SKM-1 treated with dmso at 0.1 percent for 144 hours (cell line): ENCODE measurements around the gene KDM5A.
"Not testable (repeated sequence)": the region's sequence is repeated elsewhere in the genome, so short reads cannot be mapped to it uniquely, and the experiment has no call there.

Source experiments
- DNase-seq: peaks from one replicate; lab custom pipeline; 2025; ENCODE audit not compliant: unreplicated experiment; lab: John Stamatoyannopoulos, UW

Gene KDM5A

GRCh38 chr12:242496-242895, 146.6 kb downstream of the KDM5A start:
- no peak for DNase-seq

GRCh38 chr12:241266-241665, 147.9 kb downstream of the KDM5A start:
- DNase-seq: no peak

DNA sequence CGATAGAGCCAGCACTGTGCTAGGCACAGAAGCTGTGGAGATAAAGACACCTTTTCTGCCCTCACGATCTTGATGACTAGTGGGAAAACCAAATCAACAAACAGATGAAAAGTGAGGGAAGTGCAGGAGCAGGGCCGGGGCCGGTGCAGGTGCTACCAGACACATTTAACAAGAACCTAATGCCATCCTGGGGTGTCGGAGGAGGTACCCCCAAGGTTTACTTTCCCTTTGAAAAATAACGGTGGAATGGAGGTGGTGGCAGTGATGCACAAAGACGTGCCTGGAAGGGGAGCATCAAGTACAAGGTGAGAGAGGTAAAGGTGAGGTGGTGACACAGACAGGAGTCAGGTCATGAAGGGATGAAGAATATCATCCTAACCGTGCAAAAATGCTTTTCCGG, 148.6 kb downstream of the KDM5A start:
- no peak for DNase-seq

DNA sequence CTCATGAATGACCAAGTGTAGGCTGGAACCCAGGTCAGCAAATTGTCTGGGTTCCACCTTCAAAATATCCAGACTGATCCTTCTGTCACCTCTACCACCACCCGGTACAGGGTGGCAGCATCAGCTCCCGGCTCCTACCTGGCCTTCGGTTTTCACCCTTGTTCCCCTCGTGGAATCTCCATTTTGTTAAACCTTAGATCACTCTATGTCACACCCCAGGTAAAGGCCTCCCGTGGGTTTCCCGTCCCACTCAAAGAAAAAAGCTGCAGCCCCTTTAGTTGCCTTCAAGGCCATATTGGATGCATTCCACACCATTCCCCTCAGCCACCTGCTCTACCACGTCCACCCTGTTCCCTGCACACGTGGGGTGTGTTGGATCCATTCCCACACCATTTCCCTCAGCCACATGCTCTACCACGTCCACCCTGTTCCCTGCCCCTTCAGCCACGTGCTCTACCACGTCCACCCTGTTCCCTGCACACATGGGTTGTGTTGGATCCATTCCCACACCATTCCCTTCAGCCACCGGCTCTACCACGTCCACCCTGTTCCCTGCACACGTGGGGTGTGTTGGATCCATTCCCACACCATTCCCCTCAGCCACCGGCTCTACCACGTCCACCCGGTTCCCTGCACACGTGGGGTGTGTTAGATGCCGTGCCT, 150.3 kb downstream of the KDM5A start:
- DNase-seq: no peak

DNA sequence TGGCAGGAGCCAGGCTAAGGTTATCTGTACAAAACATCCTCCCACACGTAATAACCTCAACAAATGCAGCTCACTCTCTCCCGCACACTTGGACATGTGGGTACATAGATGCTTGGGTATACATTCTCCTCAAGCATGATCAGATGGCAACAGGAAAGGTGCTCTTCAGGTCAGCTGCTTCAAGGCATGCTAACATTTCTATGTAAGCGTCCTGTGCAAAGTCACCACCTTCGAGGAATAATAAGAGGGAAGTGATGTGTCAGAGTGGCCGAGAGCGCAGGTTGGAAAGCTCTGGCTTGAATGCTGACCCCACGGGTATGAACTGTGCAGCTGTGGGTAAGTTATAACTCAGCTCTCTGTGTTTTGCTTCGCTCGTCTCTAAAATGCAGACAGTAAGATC, 151.0 kb downstream of the KDM5A start:
- DNase-seq: no peak

- no peak for DNase-seq
Measured at GRCh38 chr12:237026-237815, 151.9 kb downstream of the KDM5A start.

DNA sequence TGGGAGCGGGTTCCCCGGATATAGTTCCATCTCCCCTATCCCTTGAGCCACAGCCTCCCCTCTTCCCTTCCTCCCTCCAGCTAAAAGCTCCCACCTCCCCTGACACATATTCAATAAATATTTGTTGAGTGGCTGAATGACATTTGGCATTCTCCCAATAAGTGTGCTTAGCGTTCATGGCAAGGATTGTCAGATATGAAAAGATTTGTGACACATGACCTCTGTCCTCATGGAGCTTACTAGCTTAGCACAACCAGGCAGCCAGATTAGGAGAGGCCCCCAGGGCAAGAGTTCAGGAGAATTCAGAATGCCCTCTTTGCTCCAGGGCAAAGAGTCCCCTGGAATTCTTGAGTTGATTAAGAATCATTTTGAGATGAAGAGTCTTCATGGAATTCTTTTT, 152.7 kb downstream of the KDM5A start:
- no peak for DNase-seq

- not testable (repeated sequence) for DNase-seq
Measured at GRCh38 chr12:235967-236366, 153.2 kb downstream of the KDM5A start.

GRCh38 chr12:234891-235415, 154.2 kb downstream of the KDM5A start:
- DNase-seq: no peak

DNA sequence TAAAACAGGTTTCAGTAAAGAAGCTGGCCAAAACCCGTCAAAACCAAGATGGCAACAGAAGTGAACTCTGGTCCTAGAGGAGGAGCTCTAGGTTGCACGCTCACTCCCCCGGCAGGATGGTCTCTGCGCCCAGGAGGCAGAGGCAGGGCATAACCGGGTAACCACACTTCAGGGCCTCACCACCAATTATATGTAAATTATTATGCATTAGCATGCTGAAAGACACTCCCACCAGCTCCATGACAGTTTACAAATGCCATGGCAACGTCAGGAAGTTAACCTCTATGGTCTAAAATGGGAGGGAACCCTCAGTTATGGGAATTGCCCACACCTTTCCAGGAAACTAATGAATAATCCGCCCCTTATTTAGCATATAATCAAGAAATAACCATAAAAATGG, 155.1 kb downstream of the KDM5A start:
- DNase-seq: no peak

DNA sequence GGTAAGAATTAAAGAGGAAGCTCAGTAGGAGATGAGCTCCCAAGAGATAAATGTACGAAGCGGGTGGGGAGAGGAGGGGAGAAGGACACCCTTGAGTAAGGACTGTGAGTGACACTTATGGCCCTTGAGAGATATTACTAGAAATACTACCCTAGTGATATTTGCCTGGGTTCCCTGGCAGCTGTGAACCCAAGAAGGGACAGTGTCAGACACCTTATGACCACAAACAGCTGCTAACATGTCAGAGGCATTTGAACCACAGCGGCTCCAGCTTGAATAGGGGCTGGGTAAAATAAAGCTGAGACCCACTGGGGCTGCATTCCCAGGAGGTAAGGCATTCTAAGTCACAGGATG, 155.5 kb downstream of the KDM5A start:
- no peak for DNase-seq

GRCh38 chr12:232731-233614, 156.1 kb downstream of the KDM5A start:
- no peak for DNase-seq

DNA sequence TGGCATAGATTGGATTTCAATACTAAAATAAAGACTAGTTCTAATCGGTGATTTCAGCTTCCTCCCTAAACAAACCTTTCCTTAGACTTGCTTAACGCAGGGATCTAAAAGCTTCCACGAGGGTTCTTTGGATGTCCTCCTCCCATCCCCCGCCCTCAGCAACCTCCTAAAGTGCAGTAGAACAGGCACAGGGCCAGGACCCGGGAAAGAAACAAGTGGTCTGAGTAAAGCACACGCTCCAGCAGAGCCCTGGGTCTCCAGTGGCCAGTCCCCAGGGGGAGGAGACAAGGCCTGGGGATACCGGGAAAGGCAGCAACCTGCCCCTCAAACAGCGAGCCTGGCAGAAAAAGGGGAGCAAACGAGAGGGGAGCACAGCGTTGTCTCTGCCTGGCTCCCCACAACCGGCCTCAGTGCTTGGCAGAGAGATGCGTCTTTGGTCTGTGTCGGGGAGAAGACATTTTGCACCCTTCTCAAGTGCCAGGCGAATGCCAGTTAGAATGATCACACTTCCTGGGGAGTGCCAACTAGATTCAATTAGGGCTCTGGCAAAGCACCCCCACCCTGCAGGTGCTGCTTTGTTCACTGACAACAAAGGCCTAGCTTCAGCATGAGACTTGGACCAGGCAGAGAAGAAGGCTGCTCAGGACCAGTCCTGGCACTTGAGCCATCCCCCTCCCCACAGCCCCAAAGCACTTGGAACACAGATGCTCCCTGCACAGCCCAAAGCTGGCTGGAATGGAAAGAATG, 158.0 kb downstream of the KDM5A start:
- DNase-seq: no peak
